HUES6 (cell line): ENCODE data around the gene NPAS4.
A peak's percentile ranks its signal among the peaks of the same experiment; 100 is the strongest.
"Not testable (repeated sequence)": the region's sequence is repeated elsewhere in the genome, so short reads cannot be mapped to it uniquely, and the experiment has no call there.

Experiments
- H3K27ac ChIP-seq: 2 replicates; pipeline ENCODE4 v1.7.0; 2013; ENCODE audit warnings: low read depth, mild to moderate bottlenecking, low read length, inconsistent platforms
- H3K27me3 ChIP-seq: 2 replicates; pipeline ENCODE4 v1.6.1; 2013; ENCODE audit warnings: low read length; ENCODE audit not compliant: control insufficient read depth, insufficient read depth
- H3K36me3 ChIP-seq: 2 replicates; pipeline ENCODE4 v1.6.1; 2013; ENCODE audit warnings: low read length; ENCODE audit not compliant: control insufficient read depth, insufficient read depth
- H3K4me1 ChIP-seq: 2 replicates; pipeline ENCODE4 v1.6.1; 2013; ENCODE audit warnings: low read length; ENCODE audit not compliant: control insufficient read depth, insufficient read depth
- H3K4me3 ChIP-seq: 2 replicates; pipeline ENCODE4 v1.5.1; 2013; ENCODE audit warnings: low read depth, low read length
- H3K9ac ChIP-seq: one replicate; pipeline ENCODE4 v1.6.1; 2013; ENCODE audit warnings: mild to moderate bottlenecking, low read length
- H3K9me3 ChIP-seq: 2 replicates; pipeline ENCODE4 v1.6.1; 2013; ENCODE audit warnings: low read depth, low read length; ENCODE audit not compliant: control insufficient read depth, insufficient read depth

Gene NPAS4

DNA sequence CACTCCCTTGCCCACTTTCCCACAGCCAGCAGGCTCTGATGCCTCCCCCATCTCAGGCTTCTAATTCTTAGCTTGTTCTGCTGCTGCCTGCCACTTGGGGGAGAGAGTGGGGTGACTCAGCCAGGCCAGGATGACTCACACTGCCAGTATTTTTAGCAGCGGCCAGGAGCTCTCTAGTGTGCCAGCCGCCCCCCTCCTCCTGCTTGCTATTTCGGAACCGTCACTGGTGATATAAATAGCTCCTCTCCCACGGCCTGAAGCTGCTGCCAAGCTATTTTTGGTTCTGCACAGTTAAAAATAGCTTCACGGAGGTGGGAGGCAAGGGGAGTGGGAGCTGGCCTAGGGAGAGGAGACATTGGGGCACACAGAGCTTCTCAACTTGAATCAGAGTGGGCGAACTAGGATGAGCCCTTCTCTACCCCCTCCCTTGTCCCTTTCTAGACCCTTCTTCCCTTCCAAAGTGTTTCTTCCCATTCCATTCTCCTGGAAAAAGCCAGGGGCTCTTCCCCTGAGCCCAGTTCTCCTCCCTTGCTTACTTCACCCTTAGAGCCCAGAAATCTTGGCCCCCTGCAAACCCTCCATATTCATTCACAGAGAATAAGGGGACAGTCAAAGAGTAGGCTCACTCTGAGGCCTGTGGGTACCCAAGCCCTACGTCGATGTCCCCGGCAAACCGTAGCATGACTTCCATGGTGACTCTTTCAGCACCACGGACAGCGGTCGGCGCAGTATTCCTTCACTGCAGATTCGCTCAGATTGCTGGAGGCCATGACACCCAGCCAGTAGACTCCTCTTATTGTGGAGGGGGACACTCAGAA lies 2.5 kb upstream of the NPAS4 start:
- peak overlapping the region; percentile 26 for H3K4me3 ChIP-seq
- no peak overlapping the region for H3K9ac ChIP-seq
- H3K27ac ChIP-seq: no peak overlapping the region
- H3K27me3 ChIP-seq: peaks cover 35% of the 10 kb centered on the region
- peaks cover 46% of the 10 kb centered on the region for H3K4me1 ChIP-seq
- H3K36me3 ChIP-seq: no peaks in the 10 kb centered on the region
- no peaks in the 10 kb centered on the region for H3K9me3 ChIP-seq

DNA sequence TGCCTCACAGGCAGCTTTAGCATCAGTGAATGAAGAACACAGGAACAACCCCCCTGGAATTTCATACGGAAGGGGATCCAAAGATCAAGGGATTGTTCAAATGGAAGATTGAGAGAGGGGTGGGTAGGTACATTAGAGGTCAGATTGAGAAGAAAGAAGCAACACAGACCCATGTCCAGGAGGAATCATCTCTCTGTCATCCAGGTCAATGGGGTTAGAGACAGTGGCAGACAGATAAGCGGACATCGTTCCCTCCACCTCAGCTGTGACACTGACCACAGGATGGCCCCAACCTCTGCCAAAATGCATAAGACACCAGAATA lies 1.9 kb upstream of the NPAS4 start:
- Histone ChIP-seq H3K9me3 (no peaks in the 10 kb centered on the region), H3K9ac (no peak overlapping the region), H3K27me3 (peaks cover 39% of the 10 kb centered on the region), H3K36me3 (no peaks in the 10 kb centered on the region), H3K4me1 (peaks cover 40% of the 10 kb centered on the region), H3K27ac (no peak overlapping the region), H3K4me3 (no peak overlapping the region)

DNA sequence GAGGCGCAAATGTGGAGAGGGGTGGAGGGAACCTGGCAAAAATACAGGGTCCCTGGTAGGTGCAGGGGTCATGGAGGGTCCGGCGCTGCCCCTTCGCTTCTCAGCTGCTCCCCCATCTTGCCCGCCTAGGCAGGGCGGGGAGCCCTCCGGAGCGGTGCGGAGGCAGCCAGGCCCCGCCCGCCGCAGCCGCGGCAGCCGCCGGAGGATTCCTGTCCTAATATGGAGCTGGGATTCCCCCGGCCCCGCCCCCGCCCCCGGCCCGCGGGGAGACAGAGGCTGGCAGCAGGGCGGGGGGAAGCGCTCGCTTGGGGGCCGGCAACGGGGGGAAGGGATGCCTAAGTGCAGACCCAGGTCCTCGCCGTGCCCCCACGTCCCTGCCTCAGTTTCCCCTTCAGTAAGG lies 1.0 kb upstream of the NPAS4 start:
- Histone ChIP-seq H3K4me3 (peak overlapping the region; percentile 56), H3K9me3 (no peaks in the 10 kb centered on the region), H3K36me3 (no peaks in the 10 kb centered on the region), H3K4me1 (peaks cover 33% of the 10 kb centered on the region), H3K9ac (peak overlapping the region; percentile 47), H3K27ac (no peak overlapping the region), H3K27me3 (peaks cover 39% of the 10 kb centered on the region)

DNA sequence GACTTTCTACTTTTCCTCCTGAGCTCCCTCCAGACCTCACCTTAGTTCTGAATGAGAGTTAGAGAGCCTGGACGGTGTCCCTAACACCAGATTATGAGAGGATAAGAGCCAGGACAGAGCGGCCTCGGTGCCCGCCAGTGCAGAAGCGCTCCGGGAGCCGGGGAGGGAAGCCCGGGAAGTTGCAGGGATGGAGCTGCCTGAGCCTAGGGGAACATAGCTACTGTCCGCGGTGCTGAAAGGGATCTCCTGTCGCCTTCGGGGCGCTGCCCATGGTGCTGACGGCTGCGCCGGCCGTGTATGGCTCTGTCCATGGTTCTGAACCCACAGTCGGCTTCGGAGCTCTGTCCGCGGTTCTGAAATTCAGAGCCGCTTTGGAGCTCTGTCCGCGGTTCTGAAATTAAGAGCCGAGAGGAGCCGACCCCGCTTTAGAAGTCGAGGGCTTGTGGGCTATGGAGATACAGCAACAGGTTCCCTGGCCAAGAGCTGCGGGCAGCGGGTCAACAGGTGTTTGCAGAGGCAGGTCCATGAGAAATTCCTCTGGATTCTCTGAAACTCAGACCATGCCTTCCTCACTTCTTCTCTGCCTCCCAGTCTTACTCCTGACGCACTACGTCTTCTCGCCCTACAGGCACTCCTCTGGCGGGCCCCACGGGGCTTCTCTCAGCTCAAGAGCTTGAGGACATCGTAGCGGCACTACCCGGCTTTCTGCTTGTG lies 814 bp downstream of the NPAS4 start:
- peak overlapping the region; percentile 56 for H3K4me3 ChIP-seq
- H3K4me1 ChIP-seq: peaks cover 25% of the 10 kb centered on the region
- H3K9ac ChIP-seq: no peak overlapping the region
- H3K36me3 ChIP-seq: no peaks in the 10 kb centered on the region
- no peaks in the 10 kb centered on the region for H3K9me3 ChIP-seq
- H3K27ac ChIP-seq: no peak overlapping the region
- H3K27me3 ChIP-seq: peaks cover 39% of the 10 kb centered on the region

DNA sequence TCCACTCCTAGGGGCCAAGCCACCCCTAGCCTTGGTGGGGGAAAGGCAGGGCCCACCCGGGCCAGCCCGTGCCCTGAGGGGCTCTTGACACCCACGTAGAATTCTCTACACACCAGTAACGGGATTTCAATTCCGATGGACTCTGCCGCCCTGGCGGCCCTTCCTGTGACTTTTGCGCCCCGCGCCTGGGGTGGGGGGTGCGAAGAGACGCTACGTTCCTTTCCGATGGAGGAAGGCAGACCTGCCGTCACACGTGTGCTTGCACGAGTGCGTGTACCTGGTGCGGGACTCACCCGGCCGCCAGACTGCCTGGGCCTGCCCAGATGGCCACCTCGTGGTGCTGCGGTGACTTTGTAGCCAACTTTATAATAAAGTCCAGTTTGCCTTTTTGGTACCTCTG lies 5.5 kb downstream of the NPAS4 start:
- Histone ChIP-seq H3K4me1 (no peaks in the 10 kb centered on the region), H3K36me3 (no peaks in the 10 kb centered on the region), H3K9me3 (no peaks in the 10 kb centered on the region), H3K4me3 (no peak overlapping the region), H3K9ac (no peak overlapping the region), H3K27me3 (peaks cover 14% of the 10 kb centered on the region), H3K27ac (no peak overlapping the region)

DNA sequence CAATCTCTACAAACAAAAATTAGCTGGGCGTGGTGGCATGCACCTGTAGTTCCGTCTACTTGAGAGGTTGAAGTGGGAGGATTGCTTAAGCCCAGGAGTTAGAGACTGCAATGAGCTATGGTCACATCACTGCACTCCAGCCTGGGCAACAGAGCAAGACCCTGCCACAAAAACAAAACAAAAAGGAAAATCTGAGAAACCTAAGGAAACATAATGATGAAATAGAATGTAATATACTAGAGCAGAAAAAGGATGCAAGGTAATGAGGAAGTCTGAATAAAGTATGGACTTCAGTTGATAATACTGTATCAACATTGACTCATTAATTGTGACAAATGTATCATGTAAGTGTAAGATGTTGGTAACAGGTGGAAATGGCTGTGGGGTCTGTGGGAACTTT lies 8.1 kb downstream of the NPAS4 start:
- Histone ChIP-seq H3K9me3 (no peaks in the 10 kb centered on the region), H3K27me3 (no peaks in the 10 kb centered on the region), H3K4me1 (no peaks in the 10 kb centered on the region), H3K36me3 (peaks cover 2% of the 10 kb centered on the region; the same call in 1 of the 2 replicates), H3K4me3 (no peak overlapping the region), H3K27ac (no peak overlapping the region), H3K9ac (no peak overlapping the region)

- H3K27ac ChIP-seq: no peak overlapping the region
- no peaks in the 10 kb centered on the region for H3K4me1 ChIP-seq
- no peaks in the 10 kb centered on the region for H3K9me3 ChIP-seq
- H3K4me3 ChIP-seq: no peak overlapping the region
- peaks cover 6% of the 10 kb centered on the region for H3K36me3 ChIP-seq
- H3K9ac ChIP-seq: no peak overlapping the region
- no peaks in the 10 kb centered on the region for H3K27me3 ChIP-seq
These were observed 9.3 kb downstream of the NPAS4 start for GRCh38 chr11:66429983-66430602.

- H3K4me1 ChIP-seq, H3K9me3 ChIP-seq, H3K27ac ChIP-seq, H3K9ac ChIP-seq, H3K27me3 ChIP-seq, H3K4me3 ChIP-seq: not testable (repeated sequence)
- peaks cover 18% of the 10 kb centered on the region for H3K36me3 ChIP-seq
These were observed 10.5 kb downstream of the NPAS4 start for GRCh38 chr11:66431287-66431686.

GRCh38 chr11:66431871-66432329 lies 11.1 kb downstream of the NPAS4 start:
- H3K9ac ChIP-seq, H3K4me3 ChIP-seq, H3K27me3 ChIP-seq, H3K4me1 ChIP-seq, H3K9me3 ChIP-seq, H3K27ac ChIP-seq: not testable (repeated sequence)
- H3K36me3 ChIP-seq: peaks cover 24% of the 10 kb centered on the region

- no peaks in the 10 kb centered on the region for H3K27me3 ChIP-seq
- peaks cover 28% of the 10 kb centered on the region for H3K36me3 ChIP-seq
- H3K9ac ChIP-seq: no peak overlapping the region
- no peak overlapping the region for H3K4me3 ChIP-seq
- no peaks in the 10 kb centered on the region for H3K4me1 ChIP-seq
- no peaks in the 10 kb centered on the region for H3K9me3 ChIP-seq
- H3K27ac ChIP-seq: no peak overlapping the region
These were observed 11.8 kb downstream of the NPAS4 start for GRCh38 chr11:66432597-66432996.

DNA sequence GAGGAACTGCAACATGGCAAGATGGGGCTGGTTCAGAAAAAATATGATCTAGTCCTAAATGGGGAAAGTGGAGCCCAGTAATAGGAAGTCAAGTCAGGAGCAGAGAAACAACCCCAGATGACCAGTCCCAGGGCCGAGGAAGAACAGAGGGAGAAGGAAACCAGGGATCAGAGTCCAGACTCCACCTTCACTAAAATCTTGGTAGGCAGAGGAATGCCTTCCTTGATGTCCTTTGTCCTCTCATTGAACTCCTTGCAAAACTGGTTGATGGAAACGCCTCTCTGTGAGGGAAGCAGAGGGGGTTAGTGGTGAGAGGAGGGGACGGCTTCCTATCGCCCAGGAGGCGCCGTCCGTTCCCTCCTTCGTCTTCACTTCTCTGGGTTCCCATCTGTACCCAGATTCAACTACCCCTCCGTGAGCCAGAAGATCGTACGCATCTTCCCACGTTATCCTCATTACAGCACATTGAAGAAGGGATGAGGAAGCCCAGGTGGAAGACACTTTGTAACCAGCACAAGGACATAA lies 17.2 kb downstream of the NPAS4 start:
- Histone ChIP-seq H3K27ac (peak overlapping the region; percentile 82), H3K4me1 (peaks cover 4% of the 10 kb centered on the region; the same call in 1 of the 2 replicates), H3K9ac (peak overlapping the region; percentile 95), H3K4me3 (peak overlapping the region; percentile 97), H3K27me3 (no peaks in the 10 kb centered on the region), H3K9me3 (peaks cover 4% of the 10 kb centered on the region; the same call in 1 of the 2 replicates), H3K36me3 (peaks cover 28% of the 10 kb centered on the region)
